Measurements from ENCODE around the gene BICRA. TPM values are rescaled to one million over a fixed set of nuclear protein-coding genes. Genes with fewer than 3 reads are reported as not detected.

The BICRA gene
- total and polyA plus RNA-seq, 2 of the 8 experiments (the other 6 are each of a cell fraction or from before 2014, with no cell fraction given), result 1.5 to 29.2 TPM

GRCh38 chr19:47569331-47569730, 39.6 kb upstream of the BICRA start:
- CTCF ChIA-PET (ENCODE audit: partially characterized antibody), result no interaction called here
- TF ChIP-seq TAF1 (IDR thresholded peaks at IDR 0.05; ENCODE audit: low read depth, low read length) (no peak), ASH2L (IDR thresholded peaks at IDR 0.05; ENCODE audit: low read length) (no peak), KDM4A (IDR thresholded peaks at IDR 0.05; ENCODE audit: low read depth, low read length, severe bottlenecking) (no peak), SIRT6 (IDR thresholded peaks at IDR 0.05; ENCODE audit: low read length) (no peak), ATF2 (IDR thresholded peaks at IDR 0.05; ENCODE audit: low read length) (no peak), KDM5A (IDR thresholded peaks at IDR 0.05; ENCODE audit: low read length) (no peak), JUND (IDR thresholded peaks at IDR 0.05; ENCODE audit: low read length) (no peak), TBP (IDR thresholded peaks at IDR 0.05; ENCODE audit: low read depth, low read length) (no peak), POU5F1 (IDR thresholded peaks at IDR 0.05; ENCODE audit: low read depth, low read length) (no peak), TAF7 (optimal IDR thresholded peaks at IDR 0.05; ENCODE audit: borderline replicate concordance, low read depth, low read length) (no peak), RNF2 (IDR thresholded peaks at IDR 0.05; ENCODE audit: borderline replicate concordance, low read depth, low read length, missing control alignments, poor library complexity, severe bottlenecking) (no peak), SRF (IDR thresholded peaks at IDR 0.05; ENCODE audit: low read depth, low read length) (no peak), E2F6 (IDR thresholded peaks at IDR 0.05) (no peak)

More at GRCh38 chr19:47569331-47569730, 39.6 kb upstream of the BICRA start:
- no peak overlapping the region for H3K27ac ChIP-seq (ENCODE audit: low read depth, low read length)
- no peak overlapping the region for H3K14ac ChIP-seq (ENCODE audit: insufficient read length)
- no peak overlapping the region for H4K8ac ChIP-seq (ENCODE audit: extremely low read depth, insufficient read depth, low read length)
- H3K27me3 ChIP-seq (replicated peaks in 1 of 4; ENCODE audit: control insufficient read depth in 3 of 4, extremely low read depth in 1 of 4, insufficient read depth in 3 of 4, low read length in 3 of 4), result no peaks in the 10 kb centered on the region
- H2BK15ac ChIP-seq (ENCODE audit: low read length), result no peak overlapping the region; the same call in 1 of the 2 replicates
- H3K79me1 ChIP-seq (ENCODE audit: low read depth, low read length), result no peaks in the 10 kb centered on the region
- H2BK120ac ChIP-seq (replicated peaks; ENCODE audit: low read depth, low read length), result no peak overlapping the region
- H3K9ac ChIP-seq (replicated peaks in 1 of 4; ENCODE audit: extremely low read depth in 1 of 4, low read depth in 3 of 4, low read length in 3 of 4), result no peak overlapping the region
- POLR2A ChIA-PET (ENCODE audit: partially characterized antibody), result no interaction called here
- WGBS, 2 experiments (ENCODE audit: extremely low coverage in 1 of 2, insufficient coverage in 1 of 2, insufficient read length in 1 of 2, insufficient replicate concordance in 2 of 2, low coverage in 1 of 2, low lambda C conversion rate in 2 of 2, missing lambda C conversion rate in 1 of 2), result 92% methylated on average over 9 of the region's 9 CpGs; no CpG with 5 or more reads in 1 of the 2 experiments
- no peaks in the 10 kb centered on the region for H3K23me2 ChIP-seq (ENCODE audit: low read depth, low read length)
- H2AFZ ChIP-seq (ENCODE audit: low read length), result no peak overlapping the region
- no peak overlapping the region for H4K91ac ChIP-seq (replicated peaks; ENCODE audit: insufficient read length, low read length)
- H3K36me3 ChIP-seq (ENCODE audit: control insufficient read depth in 2 of 4, insufficient read depth in 4 of 4, low read length in 3 of 4), result no peaks in the 10 kb centered on the region
- no peak overlapping the region for H4K5ac ChIP-seq (ENCODE audit: insufficient read length, low read depth, low read length)
- no peak overlapping the region for H2BK20ac ChIP-seq (ENCODE audit: low read length)
- H3K4me1 ChIP-seq (replicated peaks in 1 of 4; ENCODE audit: control insufficient read depth in 3 of 4, insufficient read depth in 4 of 4, low read length in 3 of 4), result peaks cover 0 to 3% (median 1%) of the 10 kb centered on the region in 4 experiments; a peak in 2 of 7 replicates
- no peak overlapping the region for H3K4me3 ChIP-seq (ENCODE audit: extremely low read depth in 1 of 4, insufficient read depth in 2 of 4, low read depth in 3 of 4, low read length in 4 of 4)
- FAIRE-seq, result no peak
- no peaks in the 10 kb centered on the region for H3K79me2 ChIP-seq (ENCODE audit: control insufficient read depth in 1 of 2, insufficient read depth in 2 of 2, low read length in 2 of 2)
- no peak overlapping the region for H3K23ac ChIP-seq (ENCODE audit: insufficient read length)
- no peak overlapping the region for H3K4ac ChIP-seq (replicated peaks; ENCODE audit: insufficient read length, low read depth, low read length)
- DNase-seq (ENCODE audit: low read depth in 1 of 2, low spot score in 2 of 2), result no peak
- H2BK12ac ChIP-seq (ENCODE audit: low read depth, low read length), result no peak overlapping the region
- no peaks in the 10 kb centered on the region for H3K9me3 ChIP-seq (ENCODE audit: insufficient read depth in 2 of 2, low read depth in 1 of 2, low read length in 1 of 2)
- no peak overlapping the region for H3K4me2 ChIP-seq (ENCODE audit: insufficient read depth in 1 of 2, low read depth in 2 of 2, low read length in 2 of 2)
- H3K56ac ChIP-seq (replicated peaks; ENCODE audit: insufficient read length, low read depth, low read length), result no peak overlapping the region
- no peak overlapping the region for H2AK5ac ChIP-seq (ENCODE audit: low read depth, low read length)
- no peak overlapping the region for H3K18ac ChIP-seq (ENCODE audit: extremely low read depth, low read length)
- H2BK5ac ChIP-seq (ENCODE audit: low read depth, low read length), result no peak overlapping the region
- no peaks in the 10 kb centered on the region for H4K20me1 ChIP-seq (replicated peaks in 1 of 2; ENCODE audit: control insufficient read depth in 1 of 2, insufficient read depth in 2 of 2, low read length in 2 of 2)

Data from H1 (cell line).